Smooth muscle cell (in vitro differentiated cells): ENCODE results near the gene POLR1D. TPM values are rescaled to one million over a fixed set of nuclear protein-coding genes. Genes with fewer than 3 reads are reported as not detected.

Experiments used
- DNase-seq: peaks from one replicate; lab custom pipeline; 2025; ENCODE audit not compliant: unreplicated experiment; lab: John Stamatoyannopoulos, UW
- H2AFZ ChIP-seq: fragments of 200-600 bp; sonication (generic); 2 replicates; pipeline ENCODE4 v1.6.0; 2016; ENCODE audit warnings: antibody characterized with exemption, low read depth, mild to moderate bottlenecking
- H3F3A ChIP-seq: fragments of 200-600 bp; sonication (generic); 2 replicates; pipeline ENCODE4 v1.6.0; 2017; ENCODE audit warnings: antibody characterized with exemption, low read depth
- H3K27ac ChIP-seq: fragments of 200-600 bp; sonication (generic); 2 replicates; pipeline ENCODE4 v1.5.1; 2016; ENCODE audit warnings: low read depth, mild to moderate bottlenecking
- H3K27me3 ChIP-seq: fragments of 200-600 bp; sonication (generic); 2 replicates; pipeline ENCODE4 v1.6.1; 2016; ENCODE audit warnings: low read depth, mild to moderate bottlenecking
- H3K36me3 ChIP-seq: fragments of 200-600 bp; sonication (generic); 2 replicates; pipeline ENCODE4 v1.5.1; 2016; ENCODE audit warnings: low read depth
- H3K4me1 ChIP-seq: fragments of 200-600 bp; sonication (generic); 2 replicates; pipeline ENCODE4 v1.5.1; 2016; ENCODE audit warnings: low read depth
- H3K4me2 ChIP-seq: fragments of 200-600 bp; sonication (generic); 2 replicates; pipeline ENCODE4 v1.6.0; 2016; ENCODE audit warnings: mild to moderate bottlenecking
- H3K4me3 ChIP-seq: fragments of 200-600 bp; sonication (generic); 2 replicates; pipeline ENCODE4 v1.5.1; 2016; ENCODE audit warnings: mild to moderate bottlenecking
- H3K79me2 ChIP-seq: fragments of 200-600 bp; sonication (generic); 2 replicates; pipeline ENCODE4 v1.6.0; 2016; ENCODE audit warnings: low read depth, mild to moderate bottlenecking
- H3K9ac ChIP-seq: fragments of 200-600 bp; sonication (generic); 2 replicates; pipeline ENCODE4 v1.6.0; 2016; ENCODE audit warnings: low read depth
- H3K9me3 ChIP-seq: fragments of 200-600 bp; sonication (generic); replicated peaks from 2 replicates; pipeline ENCODE4 v1.5.1; 2016; ENCODE audit warnings: low read depth
- H4K20me1 ChIP-seq: fragments of 200-600 bp; sonication (generic); 2 replicates; pipeline ENCODE4 v1.6.0; 2016; ENCODE audit warnings: low read depth
- CTCF ChIP-seq: fragments of 200-600 bp; sonication (generic); IDR thresholded peaks from 2 replicates; pipeline ENCODE4 v1.5.1; 2017; ENCODE audit warnings: borderline replicate concordance, mild to moderate bottlenecking, antibody characterized with exemption; ENCODE audit not compliant: insufficient read depth, poor library complexity, severe bottlenecking
- WGBS: methylation state at CpG from one replicate; pipeline ENCODE4 v1.1.7; 2016; ENCODE audit warnings: low lambda C conversion rate; 5-methylcytosine and 5-hydroxymethylcytosine counted together
- polyA plus RNA-seq: library from polyadenylated mRNA; unstranded; fragments of >200 nt; fragmentation: Nextera tagmentation; extraction: Ambion mirVana; gene quantifications from 2 replicates; pipeline ENCODE4 v1.2.1, GENCODE V29; 2016
- total RNA-seq: library from RNA; depleted of rRNA; stranded (reverse); fragments of >200 nt; gene quantifications from 2 replicates; pipeline ENCODE4 v1.2.3, GENCODE V29; 2014

POLR1D gene
- total and polyA plus RNA-seq, 2 experiments from 2014 or later, result 45.7 to 102 TPM

- no peak overlapping the region for H3K4me3 ChIP-seq
- no peak overlapping the region for H3K27ac ChIP-seq
- H2AFZ ChIP-seq, result no peak overlapping the region
- H3K9me3 ChIP-seq, result no peaks in the 10 kb centered on the region
- no peaks in the 10 kb centered on the region for H3K27me3 ChIP-seq
- WGBS, result 83% methylated on average over 1 of the region's 1 CpG
- H4K20me1 ChIP-seq, result peaks cover 16% of the 10 kb centered on the region
- no peak for DNase-seq
- H3K36me3 ChIP-seq, result no peaks in the 10 kb centered on the region
- H3K4me2 ChIP-seq, result no peak overlapping the region
- no peak for TF ChIP-seq CTCF
- no peaks in the 10 kb centered on the region for H3F3A ChIP-seq
- H3K4me1 ChIP-seq, result no peaks in the 10 kb centered on the region
- no peak overlapping the region for H3K9ac ChIP-seq
- peaks cover 5% of the 10 kb centered on the region for H3K79me2 ChIP-seq
Measured at GRCh38 chr13:27574661-27575060, 47.0 kb upstream of the POLR1D start.

- WGBS, result 89% methylated on average over 6 of the region's 6 CpGs
- Histone ChIP-seq H3K36me3 (no peaks in the 10 kb centered on the region), H3K9me3 (no peaks in the 10 kb centered on the region), H3K4me2 (peak overlapping the region; percentile 15), H3F3A (no peaks in the 10 kb centered on the region), H3K27ac (peak overlapping the region; percentile 39), H3K4me1 (no peaks in the 10 kb centered on the region), H3K27me3 (no peaks in the 10 kb centered on the region), H3K9ac (no peak overlapping the region), H2AFZ (no peak overlapping the region), H3K79me2 (peaks cover 5% of the 10 kb centered on the region), H4K20me1 (peaks cover 13% of the 10 kb centered on the region), H3K4me3 (no peak overlapping the region)
- DNase-seq, result no peak
- no peak for TF ChIP-seq CTCF
Measured at GRCh38 chr13:27578121-27579030, 43.3 kb upstream of the POLR1D start.

GRCh38 chr13:27583645-27584044 lies 38.0 kb upstream of the POLR1D start:
- no peak overlapping the region for H3K4me2 ChIP-seq
- WGBS, result 76% methylated on average over 4 of the region's 4 CpGs

More at GRCh38 chr13:27583645-27584044, 38.0 kb upstream of the POLR1D start:
- Histone ChIP-seq H3F3A (no peaks in the 10 kb centered on the region), H2AFZ (no peak overlapping the region), H3K36me3 (no peaks in the 10 kb centered on the region), H3K79me2 (no peaks in the 10 kb centered on the region), H4K20me1 (peaks cover 24% of the 10 kb centered on the region), H3K4me3 (no peak overlapping the region), H3K4me1 (peaks cover 10% of the 10 kb centered on the region), H3K9ac (no peak overlapping the region), H3K27ac (no peak overlapping the region), H3K9me3 (no peaks in the 10 kb centered on the region), H3K27me3 (no peaks in the 10 kb centered on the region)
- DNase-seq, result no peak
- no peak for TF ChIP-seq CTCF
